HFF-Myc (cell line): ENCODE data around the gene MAPKAPK2.

Source experiments
- DNase-seq: peaks from one replicate; pipeline ENCODE4 v3.0.0-alpha.2; 2011; ENCODE audit warnings: low read depth; ENCODE audit errors: extremely low read depth
- H3K4me3 ChIP-seq: replicated peaks from 2 replicates; pipeline ENCODE4 v1.5.1; 2011; ENCODE audit warnings: low read depth, mild to moderate bottlenecking, control low read depth, low read length
- TF ChIP-seq, protein P1 (sequence below): IDR thresholded peaks from 2 replicates; pipeline ENCODE4 v1.5.1; 2012; ENCODE audit warnings: mild to moderate bottlenecking, low read depth, low read length, control low read depth; ENCODE audit errors: missing control alignments

The MAPKAPK2 gene

DNA sequence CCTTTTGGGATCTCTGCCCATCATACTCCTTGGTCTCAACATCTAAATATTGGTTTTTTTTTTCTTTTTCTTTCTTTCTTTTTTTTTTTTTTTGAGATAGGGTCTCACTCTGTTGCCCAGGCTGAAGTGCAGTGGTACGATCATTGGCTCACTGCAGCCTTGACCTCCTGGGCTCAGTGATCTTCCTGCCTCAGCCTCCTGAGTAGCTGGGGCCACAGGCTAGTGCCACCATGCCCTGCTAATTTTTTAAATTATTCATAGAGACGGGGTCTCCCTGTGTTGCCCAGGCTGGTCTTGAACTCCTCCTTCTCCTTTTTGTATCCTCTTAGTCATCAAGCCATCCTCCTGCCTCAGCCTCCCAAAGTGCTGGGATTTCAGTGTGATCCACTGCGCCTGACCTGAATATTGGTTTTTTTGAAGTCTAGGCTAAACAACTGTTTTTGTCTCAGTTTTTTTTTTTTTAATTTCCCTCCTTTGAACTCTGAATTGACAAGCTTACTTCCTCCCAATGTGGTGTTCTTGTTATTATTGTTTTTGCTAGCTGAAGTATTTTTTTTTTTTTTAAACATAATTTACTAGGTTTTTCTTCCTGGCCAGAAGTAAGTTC, 30.9 kb downstream of the MAPKAPK2 start:
- no peak overlapping the region for H3K4me3 ChIP-seq
- DNase-seq, result no peak
- TF ChIP-seq, protein P1, sequence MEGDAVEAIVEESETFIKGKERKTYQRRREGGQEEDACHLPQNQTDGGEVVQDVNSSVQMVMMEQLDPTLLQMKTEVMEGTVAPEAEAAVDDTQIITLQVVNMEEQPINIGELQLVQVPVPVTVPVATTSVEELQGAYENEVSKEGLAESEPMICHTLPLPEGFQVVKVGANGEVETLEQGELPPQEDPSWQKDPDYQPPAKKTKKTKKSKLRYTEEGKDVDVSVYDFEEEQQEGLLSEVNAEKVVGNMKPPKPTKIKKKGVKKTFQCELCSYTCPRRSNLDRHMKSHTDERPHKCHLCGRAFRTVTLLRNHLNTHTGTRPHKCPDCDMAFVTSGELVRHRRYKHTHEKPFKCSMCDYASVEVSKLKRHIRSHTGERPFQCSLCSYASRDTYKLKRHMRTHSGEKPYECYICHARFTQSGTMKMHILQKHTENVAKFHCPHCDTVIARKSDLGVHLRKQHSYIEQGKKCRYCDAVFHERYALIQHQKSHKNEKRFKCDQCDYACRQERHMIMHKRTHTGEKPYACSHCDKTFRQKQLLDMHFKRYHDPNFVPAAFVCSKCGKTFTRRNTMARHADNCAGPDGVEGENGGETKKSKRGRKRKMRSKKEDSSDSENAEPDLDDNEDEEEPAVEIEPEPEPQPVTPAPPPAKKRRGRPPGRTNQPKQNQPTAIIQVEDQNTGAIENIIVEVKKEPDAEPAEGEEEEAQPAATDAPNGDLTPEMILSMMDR, result no peak

DNA sequence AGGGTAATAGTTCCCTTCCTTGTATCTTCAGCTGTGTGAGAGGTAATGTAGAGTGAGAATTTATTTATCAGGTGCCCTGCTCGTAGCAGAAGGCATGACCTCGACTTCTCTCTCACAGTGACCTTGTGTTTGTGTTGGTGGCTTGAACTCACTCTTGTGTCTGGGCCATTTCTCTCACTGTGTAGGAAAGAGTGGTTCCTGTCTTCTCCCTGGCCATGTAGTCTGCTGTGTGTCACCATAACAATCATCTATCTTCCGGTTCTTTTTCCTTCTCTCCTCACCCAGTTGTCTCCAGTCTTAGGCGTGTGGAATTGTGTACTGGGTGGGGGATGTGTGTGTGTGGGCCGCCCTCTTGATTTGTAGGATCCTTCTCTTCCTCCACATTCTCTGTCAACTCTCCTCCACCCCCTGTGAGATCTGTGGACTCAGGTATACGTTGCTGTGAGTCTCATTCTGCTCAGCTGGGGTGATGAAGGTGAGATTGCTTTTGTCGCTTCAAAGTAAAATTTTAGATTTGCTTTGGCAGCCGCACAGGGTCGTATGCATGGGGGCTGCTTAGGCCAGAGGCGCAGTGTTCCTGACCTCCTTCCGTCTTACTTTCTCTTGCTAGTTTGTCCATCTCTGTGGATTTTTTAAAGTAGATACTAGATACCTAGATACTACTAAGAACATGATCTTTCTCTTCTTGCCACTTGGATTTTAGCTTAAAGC, 31.6 kb downstream of the MAPKAPK2 start:
- DNase-seq, result no peak
- no peak overlapping the region for H3K4me3 ChIP-seq
- TF ChIP-seq, protein P1, result no peak

DNA sequence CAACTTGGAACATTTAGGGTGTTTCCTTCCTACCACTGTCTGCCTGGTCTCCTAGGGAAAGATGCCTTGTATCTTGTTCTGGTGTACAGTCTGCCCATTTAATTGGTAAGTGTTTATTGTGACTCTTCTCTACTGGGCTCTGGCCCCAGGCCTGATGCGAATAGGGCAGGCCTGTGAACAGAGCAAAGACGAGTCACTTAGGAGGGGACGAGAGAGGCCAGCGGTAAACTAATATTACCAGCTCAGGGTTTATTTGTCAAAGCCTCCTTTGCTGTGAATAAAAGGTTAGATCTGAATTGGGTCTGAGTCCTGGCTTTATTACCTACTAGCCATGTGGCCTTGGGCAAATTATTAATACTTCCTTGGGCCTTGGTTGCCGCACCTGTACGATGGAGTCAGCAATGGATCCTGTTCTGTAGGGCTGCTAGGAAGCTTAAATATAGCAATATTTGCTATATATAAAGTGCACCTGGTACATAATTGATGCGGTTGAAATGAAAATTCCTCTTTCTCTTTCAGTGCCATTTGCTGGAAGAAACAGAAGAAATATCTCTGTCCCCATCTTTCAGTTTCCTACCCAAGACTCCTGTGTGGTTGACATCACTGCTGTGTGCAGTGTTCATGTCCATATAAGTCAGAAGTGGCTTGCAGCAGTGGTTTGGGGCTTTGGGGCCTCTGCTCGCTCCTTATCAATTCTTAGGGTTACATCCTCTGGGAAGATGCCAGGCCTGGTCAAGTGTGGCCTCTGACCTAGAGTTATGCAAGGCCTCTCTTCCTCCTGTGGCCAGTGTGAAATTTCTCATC, 32.4 kb downstream of the MAPKAPK2 start:
- H3K4me3 ChIP-seq, result no peak overlapping the region
- TF ChIP-seq, protein P1, result no peak
- DNase-seq, result no peak

DNA sequence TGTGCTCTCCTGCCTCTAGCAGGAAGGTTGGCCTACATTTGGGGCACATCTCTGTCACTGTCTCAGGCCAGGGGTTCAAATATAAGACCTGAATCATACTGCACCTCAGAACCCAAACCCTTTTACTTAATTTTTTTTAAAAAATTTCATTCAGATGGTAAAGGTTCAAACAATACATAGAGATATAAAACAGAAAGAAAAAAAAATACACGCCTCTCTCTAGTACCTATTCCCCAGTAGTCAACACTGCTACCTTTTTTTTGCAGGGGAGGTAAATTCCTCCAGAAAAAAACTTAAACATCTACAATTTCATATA, 32.9 kb downstream of the MAPKAPK2 start:
- no peak overlapping the region for H3K4me3 ChIP-seq
- DNase-seq, result no peak
- TF ChIP-seq, protein P1, result no peak

DNA sequence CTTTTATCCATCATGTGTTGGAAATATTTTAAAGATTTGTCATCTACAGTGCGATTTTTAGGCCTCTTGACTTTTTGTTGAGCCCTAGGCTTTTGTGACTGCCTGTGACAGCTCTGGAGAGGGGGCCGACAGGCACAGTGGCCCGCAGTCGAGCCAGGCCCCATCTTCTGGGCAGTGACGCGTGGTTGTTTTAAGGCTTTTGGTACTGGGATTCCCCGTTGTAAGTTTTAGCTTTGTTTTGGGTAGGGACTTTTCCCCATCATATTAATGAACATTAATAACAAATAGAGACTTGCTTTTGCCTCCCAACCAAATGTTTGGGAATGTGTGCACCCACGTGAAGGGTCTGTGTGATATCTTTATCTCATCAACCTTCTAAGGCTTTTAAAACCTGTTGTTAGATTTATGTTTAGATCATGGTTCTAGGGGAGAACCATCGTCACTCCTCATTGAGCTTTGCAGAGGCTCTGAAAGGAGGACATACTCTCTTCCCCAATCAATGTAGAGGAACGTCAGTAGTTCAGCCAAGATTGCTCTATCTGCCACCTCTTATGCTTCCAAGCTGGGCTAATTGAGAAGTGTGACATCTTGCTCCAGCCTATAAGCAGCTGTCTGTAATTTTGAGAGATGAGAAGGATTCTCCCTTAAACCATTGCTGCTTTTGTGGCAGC, 34.6 kb downstream of the MAPKAPK2 start:
- DNase-seq, result no peak
- TF ChIP-seq, protein P1, result no peak
- H3K4me3 ChIP-seq, result no peak overlapping the region

DNA sequence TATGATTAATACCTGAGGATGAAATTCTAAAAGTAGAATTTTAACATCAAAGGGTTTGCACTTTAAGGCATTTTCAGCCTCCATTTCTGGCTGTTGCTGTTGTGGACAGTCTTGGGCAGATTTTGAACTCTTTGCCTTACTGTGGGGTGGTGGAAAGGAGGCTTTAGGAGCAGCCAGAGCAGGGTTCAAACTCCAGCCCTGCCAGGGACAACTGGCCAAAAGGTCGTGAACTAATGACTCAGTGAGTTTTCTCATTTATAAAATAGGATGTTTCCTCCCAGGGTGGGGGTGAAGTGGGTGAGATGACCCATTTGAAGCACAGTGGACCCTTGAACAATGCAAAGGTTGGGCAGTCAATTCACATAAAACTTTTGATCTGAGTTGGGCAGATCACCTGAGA, 36.7 kb downstream of the MAPKAPK2 start:
- H3K4me3 ChIP-seq, result no peak overlapping the region
- no peak for DNase-seq
- TF ChIP-seq, protein P1, result no peak
